ENCODE data around the gene METTL17.

METTL17 gene

DNA sequence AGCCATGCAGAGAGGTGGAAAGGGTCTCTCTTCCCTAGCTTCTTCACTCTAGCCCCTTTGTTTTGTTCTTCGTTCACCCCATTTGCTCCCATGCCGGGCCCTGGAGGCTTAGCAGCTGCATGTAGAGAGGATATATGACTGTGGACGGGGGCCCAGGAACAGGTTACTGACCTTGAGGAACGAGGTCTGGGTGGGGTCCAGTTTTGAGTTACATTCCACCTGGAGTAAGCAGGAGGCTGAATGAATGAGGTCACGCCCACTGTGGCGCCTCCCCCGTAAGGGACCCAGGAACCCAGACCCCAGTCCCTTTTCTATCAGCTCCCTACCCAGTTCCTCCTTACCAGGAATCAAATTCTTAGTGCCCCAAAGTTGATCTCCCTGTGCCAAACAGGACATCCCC is 28.5 kb downstream of the METTL17 start:
- Histone ChIP-seq H3K27me3 (peaks cover 36% of the 10 kb centered on the region), H3K36me3 (no peaks in the 10 kb centered on the region), H3K4me1 (ENCODE audit: control insufficient read depth in 1 of 2, insufficient read depth in 1 of 2, low read depth in 1 of 2, low read length in 1 of 2) (peaks cover 0 to 5% of the 10 kb centered on the region in 2 experiments), H3K27ac (no peak overlapping the region), H3K9me3 (no peaks in the 10 kb centered on the region), H3K4me3 (ENCODE audit: low read depth in 1 of 2, low read length in 1 of 2) (no peak overlapping the region)
- no peak for TF ChIP-seq CTCF (IDR thresholded peaks at IDR 0.05)

DNA sequence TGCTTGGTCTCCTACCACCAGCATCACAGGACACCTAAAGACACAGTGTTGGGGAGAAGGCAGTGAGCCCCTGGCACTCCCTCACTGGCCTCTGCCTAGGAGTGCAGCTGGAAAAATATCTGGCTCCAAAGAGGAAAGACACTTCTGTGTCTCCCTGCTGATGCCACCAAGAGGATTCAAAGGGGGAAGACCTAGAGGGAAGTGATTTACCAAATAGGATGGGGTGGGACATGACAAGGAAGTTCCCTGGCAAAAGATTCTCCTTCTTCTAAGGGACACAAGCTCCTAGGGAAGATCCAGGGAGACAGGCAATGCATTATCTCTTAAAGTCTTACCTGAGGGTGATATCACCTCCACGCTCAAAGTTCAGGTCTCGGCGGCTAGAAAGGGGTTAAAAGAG is 29.0 kb downstream of the METTL17 start:
- H3K4me3 ChIP-seq (ENCODE audit: low read depth in 1 of 2, low read length in 1 of 2): no peak overlapping the region
- H3K27ac ChIP-seq: no peak overlapping the region
- H3K4me1 ChIP-seq (ENCODE audit: control insufficient read depth in 1 of 2, insufficient read depth in 1 of 2, low read depth in 1 of 2, low read length in 1 of 2): peaks cover 0 to 5% of the 10 kb centered on the region in 2 experiments
- peaks cover 38% of the 10 kb centered on the region for H3K27me3 ChIP-seq
- no peaks in the 10 kb centered on the region for H3K36me3 ChIP-seq
- H3K9me3 ChIP-seq: no peaks in the 10 kb centered on the region
- no peak for TF ChIP-seq CTCF (IDR thresholded peaks at IDR 0.05)

DNA sequence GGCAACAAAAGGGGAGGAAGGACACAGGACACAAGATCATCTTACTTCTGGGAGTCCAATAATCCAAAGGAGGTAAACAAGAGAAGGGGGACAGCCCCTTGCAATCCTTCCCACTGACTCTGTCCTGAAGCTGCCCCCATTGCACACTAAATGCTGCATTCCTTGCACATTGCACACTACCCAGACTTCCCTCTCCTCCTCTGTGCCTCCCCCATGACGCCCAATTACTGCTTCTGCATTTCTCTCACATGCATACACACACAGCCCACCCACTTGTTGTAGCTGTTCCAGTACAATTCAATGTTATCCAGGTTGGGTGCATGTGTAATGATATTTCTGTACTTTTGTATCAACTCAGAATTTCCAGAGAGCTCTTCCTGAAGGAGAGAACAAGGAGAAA is 29.6 kb downstream of the METTL17 start:
- no peak overlapping the region for H3K4me3 ChIP-seq (ENCODE audit: low read depth in 1 of 2, low read length in 1 of 2)
- H3K36me3 ChIP-seq: no peaks in the 10 kb centered on the region
- H3K4me1 ChIP-seq (ENCODE audit: control insufficient read depth in 1 of 2, insufficient read depth in 1 of 2, low read depth in 1 of 2, low read length in 1 of 2): peaks cover 3 to 8% of the 10 kb centered on the region in 2 experiments
- H3K27me3 ChIP-seq: peaks cover 44% of the 10 kb centered on the region
- no peaks in the 10 kb centered on the region for H3K9me3 ChIP-seq
- no peak for TF ChIP-seq CTCF (IDR thresholded peaks at IDR 0.05)
- H3K27ac ChIP-seq: no peak overlapping the region

DNA sequence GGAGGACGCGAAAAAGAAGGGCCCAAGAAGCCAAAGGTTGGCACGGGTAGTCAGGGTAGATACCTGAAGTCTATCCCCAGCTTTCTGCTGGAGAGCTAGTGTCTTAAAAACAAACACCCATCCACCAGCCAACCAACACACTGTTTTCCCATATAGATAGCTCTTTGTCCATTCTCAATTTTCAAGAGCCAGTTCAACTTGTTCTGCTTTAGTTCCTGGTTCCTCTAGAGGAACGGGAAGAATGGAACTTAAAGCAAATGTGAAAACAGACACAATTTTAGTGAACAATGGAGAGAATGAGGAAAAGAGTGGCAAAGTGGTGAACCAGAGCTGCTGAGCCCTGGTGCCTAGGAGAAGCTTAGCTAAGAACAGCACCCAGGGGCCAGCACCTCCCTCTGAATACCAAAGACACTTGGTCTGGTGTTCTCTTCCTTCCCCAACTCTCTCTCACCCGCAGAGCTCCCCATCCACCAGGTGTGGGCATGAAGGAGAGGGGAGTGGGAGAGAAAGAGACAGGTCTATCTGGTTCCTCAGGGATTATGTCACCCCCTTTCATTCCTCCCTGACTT is 31.3 kb downstream of the METTL17 start:
- Histone ChIP-seq H3K4me1 (ENCODE audit: control insufficient read depth in 1 of 2, insufficient read depth in 1 of 2, low read depth in 1 of 2, low read length in 1 of 2) (peaks cover 7 to 16% of the 10 kb centered on the region in 2 experiments), H3K4me3 (ENCODE audit: low read depth in 1 of 2, low read length in 1 of 2) (no peak overlapping the region), H3K27me3 (peaks cover 61% of the 10 kb centered on the region), H3K27ac (no peak overlapping the region), H3K36me3 (no peaks in the 10 kb centered on the region), H3K9me3 (no peaks in the 10 kb centered on the region)
- TF ChIP-seq CTCF (IDR thresholded peaks at IDR 0.05): no peak

GRCh38 chr14:21022686-21023085 is 32.9 kb downstream of the METTL17 start:
- H3K27ac ChIP-seq: no peak overlapping the region
- no peaks in the 10 kb centered on the region for H3K9me3 ChIP-seq
- peaks cover 7 to 16% of the 10 kb centered on the region in 2 experiments for H3K4me1 ChIP-seq (ENCODE audit: control insufficient read depth in 1 of 2, insufficient read depth in 1 of 2, low read depth in 1 of 2, low read length in 1 of 2)
- H3K4me3 ChIP-seq (ENCODE audit: low read depth in 1 of 2, low read length in 1 of 2): no peak overlapping the region
- H3K27me3 ChIP-seq: peaks cover 77% of the 10 kb centered on the region
- TF ChIP-seq CTCF (IDR thresholded peaks at IDR 0.05): no peak
- no peaks in the 10 kb centered on the region for H3K36me3 ChIP-seq

Measured in neutrophil (primary cell).